GM19468 (cell line): ENCODE results near the gene DNPH1.

ENCODE experiments used
- ATAC-seq: cut with Tn5 transposase; IDR thresholded peaks from one replicate; pipeline ENCODE4 v1.9.1; 2021; ENCODE audit warnings: mild to moderate bottlenecking, moderate library complexity, moderate number of reproducible peaks; ENCODE audit not compliant: unreplicated experiment; ENCODE audit errors: extremely low read depth

The DNPH1 gene

GRCh38 chr6:43247114-43247999 is 18.1 kb upstream of the DNPH1 start:
- peak; percentile 80 for ATAC-seq

- ATAC-seq, result no peak
Observed at GRCh38 chr6:43246301-43247113, 17.2 kb upstream of the DNPH1 start.

GRCh38 chr6:43243664-43244321 is 14.5 kb upstream of the DNPH1 start:
- ATAC-seq, result no peak

- no peak for ATAC-seq
Observed at GRCh38 chr6:43242908-43243663, 13.8 kb upstream of the DNPH1 start, which contains the start of gene TTBK1. TTBK1 (plus strand) TSS chr6:43243481; CDS start chr6:43246661, 3,180 bp downstream.

GRCh38 chr6:43241446-43241845 is 12.2 kb upstream of the DNPH1 start:
- ATAC-seq, result no peak

- no peak for ATAC-seq
Observed at GRCh38 chr6:43240950-43241349, 11.7 kb upstream of the DNPH1 start.

- ATAC-seq, result no peak
Observed at GRCh38 chr6:43239054-43239453, 9.8 kb upstream of the DNPH1 start.

GRCh38 chr6:43235841-43236240 is 6.6 kb upstream of the DNPH1 start:
- ATAC-seq, result no peak

GRCh38 chr6:43231735-43232450 is 2.6 kb upstream of the DNPH1 start:
- ATAC-seq, result no peak

- ATAC-seq, result no peak
Observed at GRCh38 chr6:43231053-43231452, 1.8 kb upstream of the DNPH1 start.

GRCh38 chr6:43229803-43230620 is 731 bp upstream of the DNPH1 start:
- ATAC-seq, result no peak

GRCh38 chr6:43226192-43226851 is 3.0 kb downstream of the DNPH1 start:
- no peak for ATAC-seq

GRCh38 chr6:43223175-43223574 is 6.1 kb downstream of the DNPH1 start:
- no peak for ATAC-seq

GRCh38 chr6:43222418-43223059 is 6.7 kb downstream of the DNPH1 start:
- ATAC-seq, result no peak

GRCh38 chr6:43221046-43221972 is 8.0 kb downstream of the DNPH1 start:
- ATAC-seq, result no peak

- no peak for ATAC-seq
Observed at GRCh38 chr6:43220439-43220951, 8.8 kb downstream of the DNPH1 start.
